ENCODE measurements around the gene SLC66A2. TPM values are rescaled to one million over a fixed set of nuclear protein-coding genes. Genes with fewer than 3 reads are reported as not detected.
"Not testable (repeated sequence)": the region's sequence is repeated elsewhere in the genome, so short reads cannot be mapped to it uniquely, and the experiment has no call there.

The SLC66A2 gene
- total RNA-seq, 1 donor from 2014 or later, result 30.5 TPM

DNA sequence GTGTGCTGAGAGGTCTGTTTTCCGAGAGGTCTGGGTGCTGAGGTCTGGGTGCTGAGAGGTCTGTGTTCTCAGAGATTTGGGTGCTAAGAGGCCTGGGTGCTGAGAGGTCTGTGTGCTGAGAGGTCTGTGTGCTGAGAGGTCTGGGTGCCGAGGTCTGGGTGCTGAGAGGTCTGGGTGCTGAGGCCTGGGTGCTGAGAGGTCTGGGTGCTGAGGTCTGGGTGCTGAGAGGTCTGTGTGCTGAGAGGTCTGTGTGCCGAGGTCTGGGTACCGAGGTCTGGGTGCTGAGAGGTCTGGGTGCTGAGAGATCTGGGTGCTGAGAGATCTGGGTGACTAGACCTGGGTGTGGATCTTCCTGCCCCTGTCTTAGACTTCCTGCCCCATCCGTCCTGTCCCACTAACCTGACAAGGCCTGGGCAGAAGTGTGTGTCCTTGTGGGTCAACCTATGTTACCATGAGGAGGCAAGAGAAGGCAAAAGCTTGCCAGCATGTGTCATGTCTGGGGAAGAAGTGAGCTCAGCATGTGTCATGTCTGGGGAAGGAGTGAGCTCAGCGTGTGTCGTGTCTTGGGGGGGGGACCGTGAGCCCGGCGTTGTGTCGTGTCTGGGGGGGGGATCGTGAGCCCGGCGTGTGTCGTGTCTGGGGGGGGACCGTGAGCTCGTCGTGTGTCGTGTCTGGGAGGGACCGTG, 84.4 kb downstream of the SLC66A2 start:
- Histone ChIP-seq H3K4me3 (ENCODE audit: low read depth, low read length) (no peak overlapping the region), H3K27me3 (ENCODE audit: control insufficient read depth, insufficient read depth, low read length) (no peaks in the 10 kb centered on the region), H3K36me3 (ENCODE audit: control insufficient read depth, insufficient read depth, low read length) (no peaks in the 10 kb centered on the region)
- TF ChIP-seq, protein P1, sequence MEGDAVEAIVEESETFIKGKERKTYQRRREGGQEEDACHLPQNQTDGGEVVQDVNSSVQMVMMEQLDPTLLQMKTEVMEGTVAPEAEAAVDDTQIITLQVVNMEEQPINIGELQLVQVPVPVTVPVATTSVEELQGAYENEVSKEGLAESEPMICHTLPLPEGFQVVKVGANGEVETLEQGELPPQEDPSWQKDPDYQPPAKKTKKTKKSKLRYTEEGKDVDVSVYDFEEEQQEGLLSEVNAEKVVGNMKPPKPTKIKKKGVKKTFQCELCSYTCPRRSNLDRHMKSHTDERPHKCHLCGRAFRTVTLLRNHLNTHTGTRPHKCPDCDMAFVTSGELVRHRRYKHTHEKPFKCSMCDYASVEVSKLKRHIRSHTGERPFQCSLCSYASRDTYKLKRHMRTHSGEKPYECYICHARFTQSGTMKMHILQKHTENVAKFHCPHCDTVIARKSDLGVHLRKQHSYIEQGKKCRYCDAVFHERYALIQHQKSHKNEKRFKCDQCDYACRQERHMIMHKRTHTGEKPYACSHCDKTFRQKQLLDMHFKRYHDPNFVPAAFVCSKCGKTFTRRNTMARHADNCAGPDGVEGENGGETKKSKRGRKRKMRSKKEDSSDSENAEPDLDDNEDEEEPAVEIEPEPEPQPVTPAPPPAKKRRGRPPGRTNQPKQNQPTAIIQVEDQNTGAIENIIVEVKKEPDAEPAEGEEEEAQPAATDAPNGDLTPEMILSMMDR (IDR thresholded peaks at IDR 0.05; ENCODE audit: insufficient read depth, low read length, poor library complexity, severe bottlenecking), result no peak
- no peak for DNase-seq (ENCODE audit: low read depth)

DNA sequence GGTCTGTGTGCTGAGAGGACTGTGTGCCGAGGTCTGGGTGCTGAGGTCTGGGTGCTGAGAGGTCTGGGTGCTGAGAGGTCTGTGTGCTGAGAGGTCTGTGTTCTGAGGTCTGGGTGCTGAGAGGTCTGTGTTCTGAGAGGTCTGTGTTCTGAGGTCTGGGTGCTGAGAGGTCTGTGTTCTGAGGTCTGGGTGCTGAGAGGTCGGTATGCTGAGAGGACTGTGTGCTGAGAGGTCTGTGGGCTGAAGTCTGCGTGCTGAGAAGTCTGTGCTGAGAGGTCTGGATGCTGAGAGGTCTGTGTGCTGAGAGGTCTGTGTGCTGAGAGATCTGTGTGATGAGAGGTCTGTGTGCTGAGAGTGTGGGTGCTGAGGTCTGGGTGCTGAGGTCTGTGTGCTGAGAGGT, 85.5 kb downstream of the SLC66A2 start:
- not testable (repeated sequence) for H3K36me3 ChIP-seq (ENCODE audit: control insufficient read depth, insufficient read depth, low read length); DNase-seq (ENCODE audit: low read depth); H3K4me3 ChIP-seq (ENCODE audit: low read depth, low read length); H3K27me3 ChIP-seq (ENCODE audit: control insufficient read depth, insufficient read depth, low read length)

DNA sequence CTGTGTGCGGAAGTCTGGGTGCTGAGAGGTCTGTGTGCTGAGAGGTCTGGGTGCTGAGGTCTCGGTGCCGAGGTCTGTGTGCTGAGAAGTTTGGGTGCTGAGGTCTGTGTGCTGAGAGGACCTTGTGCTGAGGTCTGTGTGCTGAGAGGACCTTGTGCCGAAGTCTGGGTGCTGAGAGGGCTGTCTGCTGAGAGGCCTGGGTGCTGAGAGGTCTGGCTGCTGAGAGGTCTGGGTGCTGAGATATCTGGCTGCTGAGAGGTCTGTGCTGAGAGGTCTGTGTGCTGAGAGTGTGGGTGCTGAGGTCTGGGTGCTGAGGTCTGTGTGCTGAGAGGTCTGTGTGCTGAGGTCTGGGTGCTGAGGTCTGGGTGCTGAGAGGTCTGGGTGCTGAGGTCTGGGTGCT, 86.5 kb downstream of the SLC66A2 start:
- not testable (repeated sequence) for H3K4me3 ChIP-seq (ENCODE audit: low read depth, low read length); DNase-seq (ENCODE audit: low read depth); H3K36me3 ChIP-seq (ENCODE audit: control insufficient read depth, insufficient read depth, low read length); H3K27me3 ChIP-seq (ENCODE audit: control insufficient read depth, insufficient read depth, low read length)

DNA sequence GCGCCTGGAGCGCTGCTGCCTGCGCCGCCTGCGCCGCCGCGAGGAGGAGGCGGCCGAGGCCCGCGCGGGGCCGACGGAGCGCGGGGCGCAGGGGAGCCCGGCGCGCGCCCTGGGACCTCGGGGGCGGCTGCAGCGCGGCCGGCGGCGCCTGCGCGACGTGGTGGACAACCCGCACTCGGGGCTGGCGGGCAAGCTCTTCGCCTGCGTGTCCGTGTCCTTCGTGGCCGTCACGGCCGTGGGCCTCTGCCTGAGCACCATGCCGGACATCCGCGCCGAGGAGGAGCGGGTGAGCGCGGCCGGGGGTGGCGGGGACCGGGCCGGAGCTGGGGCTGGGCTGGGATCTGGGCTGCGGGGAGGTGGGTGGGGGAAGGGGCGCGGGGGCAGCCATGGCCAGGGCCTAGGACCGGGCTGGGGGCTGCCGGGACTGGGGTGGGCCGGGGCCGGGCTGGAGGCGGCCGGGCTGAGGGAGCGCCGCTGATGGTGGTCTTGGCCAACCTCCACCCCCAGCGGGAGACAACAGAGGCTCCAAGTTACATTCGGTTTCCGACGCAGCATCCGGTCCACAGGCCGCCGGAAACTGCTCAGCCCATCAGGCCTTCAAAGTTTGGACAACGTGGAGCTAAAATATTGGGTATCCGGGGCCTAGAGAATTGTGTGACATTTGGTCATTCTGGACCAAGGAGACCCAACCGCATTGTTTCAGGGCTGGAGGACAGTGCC, 87.3 kb downstream of the SLC66A2 start:
- no peak for DNase-seq (ENCODE audit: low read depth)
- TF ChIP-seq, protein P1 (IDR thresholded peaks at IDR 0.05; ENCODE audit: insufficient read depth, low read length, poor library complexity, severe bottlenecking), result no peak
- Histone ChIP-seq H3K4me3 (ENCODE audit: low read depth, low read length) (no peak overlapping the region), H3K27me3 (ENCODE audit: control insufficient read depth, insufficient read depth, low read length) (no peaks in the 10 kb centered on the region), H3K36me3 (ENCODE audit: control insufficient read depth, insufficient read depth, low read length) (no peaks in the 10 kb centered on the region)

DNA sequence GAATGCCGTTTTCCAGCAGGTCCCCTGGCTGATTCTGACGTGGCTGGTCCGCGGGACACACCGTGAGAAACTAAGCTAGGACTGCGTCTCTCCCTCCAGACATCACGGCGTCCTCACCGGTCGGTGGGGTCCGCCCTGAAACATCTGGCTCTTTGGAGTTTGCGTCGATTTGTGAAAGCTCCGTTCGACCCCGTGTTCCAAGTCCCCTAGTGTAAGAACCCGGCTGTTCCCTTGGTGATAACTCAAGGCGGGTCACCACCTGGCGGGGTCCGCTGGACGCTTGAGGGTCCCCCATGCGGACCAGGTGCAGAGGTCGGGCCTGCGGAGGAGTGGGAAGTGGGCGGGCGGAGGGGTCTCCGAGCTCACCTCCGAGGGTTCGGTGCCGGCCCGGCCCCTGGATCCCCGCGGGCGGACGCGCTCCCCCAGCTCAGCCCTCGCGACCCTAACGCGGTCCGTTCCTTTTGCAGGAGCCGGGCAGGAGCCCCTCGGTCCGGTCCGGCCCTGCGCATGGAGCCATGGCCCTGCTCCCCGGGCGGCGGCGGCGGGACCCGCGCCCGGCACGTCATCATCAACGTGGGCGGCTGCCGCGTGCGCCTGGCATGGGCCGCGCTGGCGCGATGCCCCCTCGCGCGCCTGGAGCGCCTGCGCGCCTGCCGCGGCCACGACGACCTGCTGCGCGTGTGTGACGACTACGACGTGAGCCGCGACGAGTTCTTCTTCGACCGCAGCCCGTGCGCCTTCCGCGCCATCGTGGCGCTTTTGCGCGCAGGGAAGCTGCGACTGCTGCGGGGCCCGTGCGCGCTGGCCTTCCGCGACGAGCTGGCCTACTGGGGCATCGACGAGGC, 88.1 kb downstream of the SLC66A2 start:
- DNase-seq (ENCODE audit: low read depth), result no peak
- no peaks in the 10 kb centered on the region for H3K36me3 ChIP-seq (ENCODE audit: control insufficient read depth, insufficient read depth, low read length)
- TF ChIP-seq, protein P1 (IDR thresholded peaks at IDR 0.05; ENCODE audit: insufficient read depth, low read length, poor library complexity, severe bottlenecking), result no peak
- H3K27me3 ChIP-seq (ENCODE audit: control insufficient read depth, insufficient read depth, low read length), result no peaks in the 10 kb centered on the region
- no peak overlapping the region for H3K4me3 ChIP-seq (ENCODE audit: low read depth, low read length)

DNA sequence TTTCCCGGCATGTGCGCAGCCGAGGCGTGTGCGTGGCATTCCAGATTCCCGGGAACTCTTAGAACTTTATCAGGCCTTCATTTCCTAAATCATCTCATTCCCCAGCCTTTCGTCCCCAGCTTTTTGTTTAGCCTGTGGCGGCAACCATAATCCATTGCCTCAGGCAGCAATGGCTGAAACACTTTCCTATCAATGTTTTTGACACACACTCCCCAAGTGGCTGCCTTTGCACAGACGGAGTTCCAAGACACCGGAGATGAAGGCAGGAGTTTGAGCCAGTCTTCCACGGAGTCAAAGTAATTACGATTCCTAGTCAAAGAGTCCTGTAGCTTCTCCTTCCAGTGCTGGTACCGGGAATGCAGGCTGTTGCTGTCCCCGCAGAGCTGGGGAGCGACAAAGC, 88.9 kb downstream of the SLC66A2 start:
- Histone ChIP-seq H3K27me3 (ENCODE audit: control insufficient read depth, insufficient read depth, low read length) (no peaks in the 10 kb centered on the region), H3K4me3 (ENCODE audit: low read depth, low read length) (no peak overlapping the region), H3K36me3 (ENCODE audit: control insufficient read depth, insufficient read depth, low read length) (no peaks in the 10 kb centered on the region)
- TF ChIP-seq, protein P1 (IDR thresholded peaks at IDR 0.05; ENCODE audit: insufficient read depth, low read length, poor library complexity, severe bottlenecking), result no peak
- no peak for DNase-seq (ENCODE audit: low read depth)
